ENCODE measurements around the gene RAB11FIP4. TPM values are rescaled to one million over a fixed set of nuclear protein-coding genes. Genes with fewer than 3 reads are reported as not detected.
A peak's percentile ranks its signal among the peaks of the same experiment; 100 is the strongest.

RAB11FIP4 gene
- total RNA-seq, 1 donor from 2014 or later: 48.1 TPM

DNA sequence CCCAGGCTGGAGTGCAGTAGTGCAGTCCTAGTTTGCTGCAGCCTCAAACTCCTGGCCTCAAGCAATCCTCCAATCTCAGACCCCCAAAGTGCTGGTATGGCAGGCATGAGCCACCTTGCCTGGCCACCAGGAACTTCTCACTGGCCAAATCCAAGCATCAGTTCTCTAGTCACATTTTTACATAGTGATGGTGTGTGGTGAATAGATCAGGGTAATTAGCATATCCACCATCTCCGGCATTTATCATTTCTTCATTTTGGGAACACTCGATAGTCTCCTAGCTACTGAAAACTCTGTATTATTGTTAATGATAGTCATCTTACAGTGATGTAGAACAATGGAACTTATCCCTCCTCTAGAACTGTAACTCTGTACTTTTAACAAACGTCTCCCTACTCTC, 58.3 kb downstream of the RAB11FIP4 start:
- DNase-seq (ENCODE audit: low spot score in 2 of 2) (no peak), FAIRE-seq (no peak)

- no peak for FAIRE-seq
These were observed 60.6 kb downstream of the RAB11FIP4 start for GRCh38 chr17:31452101-31452500.

DNA sequence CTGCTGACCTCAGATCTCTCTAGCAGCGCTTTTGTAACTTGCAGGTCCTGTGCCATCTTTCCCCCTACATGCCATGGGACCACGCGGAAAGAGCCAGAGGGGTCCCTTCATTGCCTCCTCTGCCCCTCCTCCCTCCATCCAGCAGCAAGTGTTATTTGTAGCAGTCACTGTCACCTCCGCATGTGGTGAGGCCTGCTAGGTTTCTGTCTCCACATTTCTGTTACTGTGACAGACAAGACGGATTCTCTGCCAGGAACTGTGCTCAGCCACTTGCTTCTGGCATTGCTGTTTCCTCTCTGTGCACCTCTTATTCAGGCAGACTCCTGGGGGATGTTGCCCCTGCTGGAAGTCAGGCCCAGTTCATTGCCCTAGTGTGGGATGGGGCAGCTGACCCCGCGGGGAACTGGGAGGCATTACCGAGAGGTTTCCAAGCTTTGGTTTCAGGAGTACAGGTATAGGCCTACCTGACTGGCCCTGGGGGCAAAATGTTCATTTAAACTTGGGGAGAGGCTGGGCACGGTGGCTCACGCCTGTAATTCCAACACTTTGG, 61.2 kb downstream of the RAB11FIP4 start:
- DNase-seq (ENCODE audit: low spot score in 2 of 2): no peak
- no peak for FAIRE-seq

More at GRCh38 chr17:31452101-31452500, 60.6 kb downstream of the RAB11FIP4 start:
- DNase-seq (ENCODE audit: low spot score in 2 of 2): no peak

DNA sequence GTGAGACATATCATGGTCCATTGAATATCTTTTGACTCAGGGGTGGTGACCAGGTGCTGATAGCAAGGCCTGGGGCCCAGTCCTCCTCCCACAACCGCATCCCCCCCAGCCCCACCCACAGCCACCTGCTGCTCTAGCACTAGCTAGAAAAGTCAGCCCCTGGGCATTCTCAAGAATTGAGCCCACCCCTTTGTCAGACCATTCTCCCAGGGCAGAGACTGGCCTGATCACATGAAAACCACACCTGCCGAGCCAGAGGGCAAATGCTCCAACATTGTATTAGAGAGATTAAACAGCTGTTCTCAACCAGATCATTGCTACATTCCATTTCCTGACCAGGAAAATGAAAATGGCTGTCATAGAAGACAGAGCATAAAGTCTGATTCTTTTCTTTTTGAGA, 62.4 kb downstream of the RAB11FIP4 start:
- DNase-seq (ENCODE audit: low spot score in 2 of 2): no peak
- FAIRE-seq: no peak

GRCh38 chr17:31456814-31457213, 65.3 kb downstream of the RAB11FIP4 start:
- DNase-seq (ENCODE audit: low spot score in 2 of 2) (no peak), FAIRE-seq (no peak)

DNA sequence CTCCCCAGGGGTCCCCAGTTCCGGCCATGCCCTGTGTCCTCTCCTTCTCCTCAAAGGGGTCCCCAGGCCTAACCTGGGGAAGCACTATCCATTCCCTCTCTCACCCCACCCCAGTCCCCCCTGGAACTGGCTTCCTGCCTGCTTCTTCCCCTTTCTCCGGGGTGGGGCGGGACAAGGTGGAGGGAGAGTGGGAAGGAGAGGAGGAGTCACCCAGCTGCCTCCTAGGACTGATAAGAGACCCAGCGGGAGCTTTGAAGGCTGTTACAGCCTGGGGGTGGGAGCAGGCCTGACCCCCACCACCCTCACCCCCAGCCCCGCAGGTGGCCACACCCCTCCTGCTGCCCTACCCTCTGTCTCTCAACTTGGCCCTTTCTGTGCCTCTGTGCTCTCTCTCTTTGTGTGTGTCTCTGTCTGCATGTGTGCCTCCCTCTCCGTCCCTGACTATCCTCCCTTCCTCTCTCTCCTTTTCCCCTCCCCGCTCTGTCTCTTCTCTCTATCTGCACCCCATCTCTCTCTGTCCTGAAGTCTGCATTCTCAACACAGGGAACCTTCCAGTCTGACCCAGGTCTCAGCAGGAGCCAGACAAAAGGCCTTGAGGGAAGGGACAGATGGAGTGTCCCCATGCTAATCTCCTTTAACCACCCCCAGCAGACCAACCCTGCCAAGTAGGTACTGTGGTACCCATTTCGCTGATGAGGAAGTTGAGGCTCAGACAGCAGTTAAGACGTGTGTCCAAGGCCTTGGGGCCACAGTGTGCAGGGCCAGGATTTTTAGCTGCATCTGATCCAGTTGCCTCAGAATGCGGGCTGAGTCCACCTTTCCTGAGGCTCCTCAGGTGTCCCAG, 66.1 kb downstream of the RAB11FIP4 start:
- FAIRE-seq (no peak), DNase-seq (ENCODE audit: low spot score in 2 of 2) (no peak)

- DNase-seq (ENCODE audit: low spot score in 2 of 2) (no peak), FAIRE-seq (no peak)
These were observed 67.4 kb downstream of the RAB11FIP4 start for GRCh38 chr17:31458829-31459228.

DNA sequence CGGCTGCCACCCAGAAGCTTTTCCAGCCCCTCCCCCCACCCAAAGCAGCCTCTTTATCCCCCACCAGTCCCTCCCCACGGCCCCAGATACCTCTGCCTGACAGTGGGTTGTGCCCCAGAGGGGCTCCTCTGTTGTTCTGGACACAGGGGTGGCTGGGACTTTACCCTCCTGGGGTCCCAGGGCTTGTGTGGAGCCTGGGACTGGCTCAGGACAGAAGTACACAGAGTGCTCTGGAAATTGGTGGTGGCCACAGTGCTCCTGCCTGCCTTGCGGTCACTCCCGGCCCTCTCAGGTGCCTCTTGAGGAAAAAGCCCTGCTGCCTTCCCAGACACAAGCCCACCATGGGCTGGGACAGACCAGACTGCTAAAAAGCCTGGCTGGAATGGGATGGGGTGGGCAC, 68.2 kb downstream of the RAB11FIP4 start:
- no peak for DNase-seq (ENCODE audit: low spot score in 2 of 2)
- no peak for FAIRE-seq

- DNase-seq (ENCODE audit: low spot score in 2 of 2): no peak
- FAIRE-seq: no peak
These were observed 68.8 kb downstream of the RAB11FIP4 start for GRCh38 chr17:31460226-31460721.

DNA sequence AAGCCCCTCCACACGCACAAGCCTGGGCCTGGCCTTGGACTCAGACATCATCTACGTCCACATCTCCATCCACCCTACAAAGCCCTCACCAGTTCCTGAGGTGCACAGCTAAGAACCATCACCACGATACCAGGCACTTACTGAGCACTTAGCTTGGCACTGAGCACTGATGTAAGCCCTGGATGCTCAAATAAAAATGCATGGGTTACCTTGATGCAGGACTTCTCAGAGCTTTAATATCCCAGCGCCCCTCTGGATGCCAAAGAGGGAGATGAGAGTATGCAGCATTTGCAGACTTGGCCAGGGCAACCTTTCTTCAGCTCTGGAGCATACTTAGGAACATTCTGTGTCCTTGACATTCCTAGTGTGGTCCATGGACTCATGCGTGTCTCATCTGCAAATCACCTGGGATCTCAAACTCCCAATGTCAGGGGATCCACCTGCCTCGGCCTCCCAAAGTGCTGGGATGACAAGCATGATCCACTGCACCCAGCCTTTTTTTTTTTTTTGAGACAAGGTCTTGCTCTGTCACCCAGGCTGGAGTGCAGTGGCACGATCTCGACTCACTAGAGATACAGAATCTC, 69.8 kb downstream of the RAB11FIP4 start:
- no peak for DNase-seq (ENCODE audit: low spot score in 2 of 2)

GRCh38 chr17:31462261-31462660, 70.8 kb downstream of the RAB11FIP4 start:
- DNase-seq (ENCODE audit: low spot score in 2 of 2): no peak
- no peak for FAIRE-seq

More for the DNA sequence above, 69.8 kb downstream of the RAB11FIP4 start:
- FAIRE-seq: no peak

- no peak for DNase-seq (ENCODE audit: low spot score in 2 of 2)
- no peak for FAIRE-seq
These were observed 74.8 kb downstream of the RAB11FIP4 start for GRCh38 chr17:31466096-31466760.

- FAIRE-seq: no peak
- DNase-seq (ENCODE audit: low spot score in 2 of 2): peak; percentile 36 to 42
These were observed 76.2 kb downstream of the RAB11FIP4 start for GRCh38 chr17:31467502-31468256.

GRCh38 chr17:31469959-31470358, 78.5 kb downstream of the RAB11FIP4 start:
- FAIRE-seq (no peak), DNase-seq (ENCODE audit: low spot score in 2 of 2) (no peak)

DNA sequence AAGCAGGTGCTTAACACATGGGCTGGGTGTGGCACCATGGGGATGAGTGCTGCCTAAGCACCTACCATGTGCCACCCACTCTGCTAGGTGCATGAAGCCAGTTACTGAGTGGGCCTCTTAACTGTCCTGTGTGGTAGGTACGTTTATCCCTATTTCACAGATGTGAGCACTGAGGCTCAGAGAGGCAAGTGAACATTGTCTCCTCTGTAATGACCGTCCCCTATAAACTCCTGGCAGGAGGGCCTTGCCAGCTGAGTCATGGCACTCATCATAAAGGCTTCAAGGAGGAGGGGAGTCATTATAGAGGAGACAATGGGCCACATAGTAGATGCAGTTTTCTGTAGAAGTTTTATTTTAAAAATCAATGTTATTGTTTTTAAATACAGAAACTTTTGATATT, 79.1 kb downstream of the RAB11FIP4 start:
- FAIRE-seq: no peak
- DNase-seq (ENCODE audit: low spot score in 2 of 2): no peak

DNA sequence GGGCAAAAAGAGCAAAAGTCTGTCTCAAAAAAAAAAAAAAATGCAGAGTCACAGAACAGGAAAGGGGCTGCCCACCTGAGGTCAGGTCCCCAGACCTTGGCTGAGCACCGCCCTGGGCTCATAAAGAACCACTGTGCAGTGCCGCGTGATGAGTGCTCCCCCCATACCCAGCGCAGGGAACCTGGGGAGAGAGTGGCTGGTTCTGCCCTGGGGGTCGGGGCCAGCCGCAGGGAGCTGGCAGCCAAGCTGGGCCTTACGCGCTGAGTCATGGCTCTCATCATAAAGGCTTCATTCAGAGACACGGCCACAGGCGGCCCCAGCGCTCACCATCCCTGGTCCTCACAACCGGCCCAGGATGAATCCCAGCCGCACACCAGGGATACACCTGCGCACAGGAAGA, 80.7 kb downstream of the RAB11FIP4 start:
- no peak for FAIRE-seq
- peak in 1 of 2 donors; percentile 33 for DNase-seq (ENCODE audit: low spot score in 2 of 2)

- no peak for FAIRE-seq
- no peak for DNase-seq (ENCODE audit: low spot score in 2 of 2)
These were observed 84.1 kb downstream of the RAB11FIP4 start for GRCh38 chr17:31475378-31476162.

DNA sequence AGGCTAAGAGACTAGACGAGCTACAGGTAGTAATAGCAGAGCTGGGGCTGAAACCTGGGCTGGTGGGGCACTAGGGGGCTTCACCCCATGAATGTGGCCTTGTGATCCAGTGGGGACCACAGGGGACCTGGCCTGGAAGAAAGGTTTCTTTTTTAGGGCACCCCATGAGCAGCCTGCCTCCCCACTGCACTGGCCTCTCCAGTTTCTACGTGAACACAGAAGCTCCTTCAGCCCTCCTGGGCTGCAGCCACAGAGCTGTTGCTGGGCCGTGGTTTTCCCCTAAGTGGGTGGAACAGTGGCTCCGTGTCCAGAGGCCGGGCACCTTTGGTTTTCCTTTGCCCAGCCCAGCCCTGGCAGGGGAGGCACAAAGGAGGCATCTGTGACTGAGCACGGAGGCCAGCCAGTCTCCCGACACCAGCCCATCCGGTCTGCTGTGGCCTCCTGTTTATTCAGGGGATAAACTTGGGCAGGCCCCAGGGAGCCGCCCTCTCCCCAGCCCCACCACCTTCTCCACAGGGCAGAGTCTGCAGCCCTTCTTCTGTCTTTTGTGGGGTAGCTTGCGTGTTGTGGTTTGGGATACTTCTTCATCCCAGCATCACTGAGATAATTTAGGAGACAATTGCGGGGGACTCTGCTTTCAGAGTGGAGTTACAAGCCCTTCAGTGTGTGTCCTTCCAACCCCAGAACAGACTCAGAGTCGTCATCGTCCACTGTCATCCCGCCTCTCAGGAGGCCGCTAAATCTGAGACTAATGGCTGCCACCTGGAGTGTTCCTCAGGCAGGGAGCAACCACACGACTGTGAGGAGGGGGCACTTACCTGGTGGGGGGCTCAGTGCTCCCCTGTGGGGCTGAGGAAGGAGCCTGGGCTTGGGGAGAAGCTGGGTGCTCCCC, 85.3 kb downstream of the RAB11FIP4 start:
- no peak for FAIRE-seq
- DNase-seq (ENCODE audit: low spot score in 2 of 2): no peak
